HG03095 (cell line): Measurements from ENCODE around the gene FAM168A.
"Not testable (repeated sequence)": the region's sequence is repeated elsewhere in the genome, so short reads cannot be mapped to it uniquely, and the experiment has no call there.

Source experiments
- ATAC-seq: cut with Tn5 transposase; IDR thresholded peaks from one replicate; pipeline ENCODE4 v1.9.1; 2021; ENCODE audit warnings: moderate library complexity; ENCODE audit not compliant: unreplicated experiment

The FAM168A gene

GRCh38 chr11:73436859-73437258, 161.1 kb downstream of the FAM168A start:
- not testable (repeated sequence) for ATAC-seq

GRCh38 chr11:73431396-73431795, 166.5 kb downstream of the FAM168A start:
- ATAC-seq, result no peak

- ATAC-seq, result no peak
These were observed 167.6 kb downstream of the FAM168A start for GRCh38 chr11:73430326-73430725.

- no peak for ATAC-seq
These were observed 168.7 kb downstream of the FAM168A start for GRCh38 chr11:73429121-73429750.

- ATAC-seq, result no peak
These were observed 169.2 kb downstream of the FAM168A start for GRCh38 chr11:73428699-73429098.

- ATAC-seq, result no peak
These were observed 169.7 kb downstream of the FAM168A start for GRCh38 chr11:73428227-73428626.

GRCh38 chr11:73426219-73426850, 171.6 kb downstream of the FAM168A start:
- ATAC-seq, result no peak

- ATAC-seq, result no peak
These were observed 172.8 kb downstream of the FAM168A start for GRCh38 chr11:73425108-73425507.

GRCh38 chr11:73423506-73423905, 174.4 kb downstream of the FAM168A start:
- ATAC-seq, result no peak

GRCh38 chr11:73422886-73423285, 175.0 kb downstream of the FAM168A start:
- ATAC-seq, result no peak

- ATAC-seq, result no peak
These were observed 177.8 kb downstream of the FAM168A start for GRCh38 chr11:73420136-73420535.

GRCh38 chr11:73416786-73417185, 181.1 kb downstream of the FAM168A start:
- ATAC-seq, result no peak

GRCh38 chr11:73415854-73416615, 181.9 kb downstream of the FAM168A start:
- no peak for ATAC-seq

GRCh38 chr11:73414977-73415651, 182.8 kb downstream of the FAM168A start:
- no peak for ATAC-seq

- ATAC-seq, result no peak
These were observed 184.7 kb downstream of the FAM168A start for GRCh38 chr11:73413256-73413655.

- ATAC-seq, result no peak
These were observed 185.6 kb downstream of the FAM168A start for GRCh38 chr11:73412308-73412707.

- no peak for ATAC-seq
These were observed 186.9 kb downstream of the FAM168A start for GRCh38 chr11:73411031-73411430.

GRCh38 chr11:73410627-73411026, 187.3 kb downstream of the FAM168A start:
- no peak for ATAC-seq

GRCh38 chr11:73409431-73409830, 188.5 kb downstream of the FAM168A start:
- ATAC-seq, result no peak

- ATAC-seq, result no peak
These were observed 191.3 kb downstream of the FAM168A start for GRCh38 chr11:73406619-73407018.

GRCh38 chr11:73406131-73406530, 191.8 kb downstream of the FAM168A start:
- ATAC-seq, result no peak

GRCh38 chr11:73405146-73405510, 192.8 kb downstream of the FAM168A start:
- no peak for ATAC-seq
